ENCODE results near the gene GOT2.
"Not testable (repeated sequence)": the region's sequence is repeated elsewhere in the genome, so short reads cannot be mapped to it uniquely, and the experiment has no call there.

GOT2 gene

DNA sequence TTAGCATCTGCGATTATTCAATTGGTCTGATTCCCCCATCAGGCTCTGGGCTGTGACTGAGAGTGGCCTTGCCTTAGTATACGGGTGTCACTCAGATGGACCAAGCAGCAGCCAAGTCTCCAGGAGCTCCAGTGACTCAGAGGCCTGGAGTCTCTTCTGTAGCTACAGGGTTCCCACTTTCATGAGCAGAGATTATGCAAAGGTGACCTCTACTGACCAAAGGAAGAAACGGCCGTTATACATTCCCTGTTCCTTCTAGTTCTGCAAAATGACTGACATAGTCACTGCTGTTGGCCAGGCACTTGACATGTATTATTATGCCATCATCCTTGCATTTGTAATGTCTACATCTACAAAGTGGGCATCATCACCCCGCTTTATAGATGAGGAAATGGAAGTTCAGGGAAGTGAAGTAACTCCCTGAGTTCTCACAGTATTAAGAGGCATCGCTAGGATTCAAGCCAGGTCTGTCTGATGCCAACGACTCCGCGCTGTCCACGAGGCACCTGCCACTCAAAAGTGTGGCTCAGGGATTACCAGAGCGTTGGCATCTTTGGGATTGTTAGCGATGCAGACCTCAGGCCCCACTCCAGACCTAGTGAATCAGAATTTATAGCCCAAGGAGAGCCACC lies 72.8 kb downstream of the GOT2 start:
- H3K27ac ChIP-seq: no peak overlapping the region

DNA sequence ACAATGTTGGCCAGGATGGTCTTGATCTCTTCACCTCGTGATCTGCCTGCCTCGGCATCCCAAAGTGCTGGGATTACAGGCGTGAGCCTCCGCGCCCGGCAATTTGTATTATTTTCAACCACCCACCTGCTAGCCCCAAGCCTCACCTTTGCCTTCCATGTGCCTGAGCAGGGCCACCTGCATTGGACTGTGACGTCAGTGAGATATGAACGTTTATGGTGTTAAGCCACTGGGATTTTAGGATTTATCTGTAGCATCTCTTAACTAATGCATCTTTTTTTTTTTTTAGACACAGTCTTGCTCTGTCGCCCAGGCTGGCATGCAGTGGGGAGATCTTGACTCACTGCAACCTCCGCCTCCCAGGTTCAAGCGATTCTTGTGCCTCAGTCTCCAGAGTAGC lies 74.2 kb downstream of the GOT2 start:
- not testable (repeated sequence) for H3K27ac ChIP-seq

More for the DNA sequence above, 72.8 kb downstream of the GOT2 start:
- TF ChIP-seq, protein P1, sequence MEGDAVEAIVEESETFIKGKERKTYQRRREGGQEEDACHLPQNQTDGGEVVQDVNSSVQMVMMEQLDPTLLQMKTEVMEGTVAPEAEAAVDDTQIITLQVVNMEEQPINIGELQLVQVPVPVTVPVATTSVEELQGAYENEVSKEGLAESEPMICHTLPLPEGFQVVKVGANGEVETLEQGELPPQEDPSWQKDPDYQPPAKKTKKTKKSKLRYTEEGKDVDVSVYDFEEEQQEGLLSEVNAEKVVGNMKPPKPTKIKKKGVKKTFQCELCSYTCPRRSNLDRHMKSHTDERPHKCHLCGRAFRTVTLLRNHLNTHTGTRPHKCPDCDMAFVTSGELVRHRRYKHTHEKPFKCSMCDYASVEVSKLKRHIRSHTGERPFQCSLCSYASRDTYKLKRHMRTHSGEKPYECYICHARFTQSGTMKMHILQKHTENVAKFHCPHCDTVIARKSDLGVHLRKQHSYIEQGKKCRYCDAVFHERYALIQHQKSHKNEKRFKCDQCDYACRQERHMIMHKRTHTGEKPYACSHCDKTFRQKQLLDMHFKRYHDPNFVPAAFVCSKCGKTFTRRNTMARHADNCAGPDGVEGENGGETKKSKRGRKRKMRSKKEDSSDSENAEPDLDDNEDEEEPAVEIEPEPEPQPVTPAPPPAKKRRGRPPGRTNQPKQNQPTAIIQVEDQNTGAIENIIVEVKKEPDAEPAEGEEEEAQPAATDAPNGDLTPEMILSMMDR (conservative IDR thresholded peaks at IDR 0.05): peak; percentile 75

DNA sequence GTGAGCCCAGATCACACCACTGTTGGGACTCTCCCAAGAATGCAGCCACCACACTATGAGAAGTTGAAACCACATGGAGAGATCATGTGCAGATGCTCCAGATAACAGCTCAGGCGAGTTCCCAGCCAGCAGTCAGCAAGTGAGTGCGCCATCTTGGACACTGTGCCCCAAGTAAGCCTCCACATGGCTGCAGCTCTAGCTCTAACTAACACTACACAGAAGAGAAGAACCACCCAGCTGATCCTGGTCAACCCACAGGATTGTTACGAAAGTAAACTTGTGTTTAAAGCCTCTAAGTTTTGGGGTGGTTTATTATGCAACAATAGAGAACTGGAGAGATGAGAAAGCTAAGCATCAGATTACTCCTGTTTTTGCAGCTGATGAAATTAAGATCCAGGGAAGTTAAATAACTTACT lies 75.3 kb downstream of the GOT2 start:
- TF ChIP-seq, protein P1 (conservative IDR thresholded peaks at IDR 0.05): no peak
- no peak overlapping the region for H3K27ac ChIP-seq

Measured in VCaP (cell line).